Measurements from ENCODE around the gene SLC35F1.

Gene SLC35F1

DNA sequence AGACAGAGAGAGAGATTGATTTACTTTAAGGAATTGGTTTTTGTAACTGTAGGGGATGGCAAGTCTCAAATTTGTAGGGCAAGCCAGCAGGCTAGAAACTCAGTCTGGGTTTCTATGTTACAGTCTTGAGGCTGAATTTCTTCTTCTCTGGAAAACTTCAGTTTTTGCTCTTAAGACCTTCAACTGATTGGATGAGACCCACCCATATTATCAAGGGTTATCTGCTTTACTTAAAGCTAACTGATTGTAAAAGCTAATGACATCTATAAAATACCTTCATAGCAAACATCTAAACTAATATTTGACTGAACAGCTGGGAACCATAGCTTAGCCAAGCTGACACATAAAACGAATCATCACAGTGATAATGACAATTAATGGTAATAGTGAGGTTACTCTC, 22.4 kb downstream of the SLC35F1 start:
- Histone ChIP-seq H3K36me3 (ENCODE audit: control insufficient read depth, insufficient read depth, low read length) (no peaks in the 10 kb centered on the region), H3K9me3 (ENCODE audit: control insufficient read depth, insufficient read depth, low read length) (no peaks in the 10 kb centered on the region), H3K27me3 (ENCODE audit: control insufficient read depth, insufficient read depth, low read length) (no peaks in the 10 kb centered on the region), H3K4me3 (ENCODE audit: low read depth, low read length) (no peak overlapping the region), H3K4me1 (ENCODE audit: control insufficient read depth, insufficient read depth, low read length) (no peaks in the 10 kb centered on the region), H3K9ac (ENCODE audit: low read depth, low read length) (no peak overlapping the region)

DNA sequence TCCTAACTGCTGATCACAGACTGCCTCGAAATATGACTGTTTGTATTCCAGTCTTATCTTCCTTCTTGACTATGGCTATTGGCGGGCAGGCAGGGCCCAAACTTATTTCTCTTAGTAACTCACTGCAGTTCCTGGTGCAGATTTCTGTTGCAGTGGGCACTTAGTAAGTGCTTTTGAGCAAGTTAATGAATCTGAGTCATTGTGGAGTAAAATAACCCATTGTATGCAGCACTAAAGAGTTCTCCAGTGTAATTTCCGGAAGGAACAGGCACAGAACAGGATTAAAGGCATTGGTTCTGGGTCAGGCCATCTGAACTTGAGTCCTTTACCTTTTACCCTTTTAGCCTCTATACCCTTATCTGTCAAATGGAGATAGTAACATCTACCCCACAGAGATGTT, 23.6 kb downstream of the SLC35F1 start:
- Histone ChIP-seq H3K36me3 (ENCODE audit: control insufficient read depth, insufficient read depth, low read length) (no peaks in the 10 kb centered on the region), H3K27me3 (ENCODE audit: control insufficient read depth, insufficient read depth, low read length) (no peaks in the 10 kb centered on the region), H3K9me3 (ENCODE audit: control insufficient read depth, insufficient read depth, low read length) (no peaks in the 10 kb centered on the region), H3K4me3 (ENCODE audit: low read depth, low read length) (no peak overlapping the region), H3K9ac (ENCODE audit: low read depth, low read length) (no peak overlapping the region), H3K4me1 (ENCODE audit: control insufficient read depth, insufficient read depth, low read length) (no peaks in the 10 kb centered on the region)

DNA sequence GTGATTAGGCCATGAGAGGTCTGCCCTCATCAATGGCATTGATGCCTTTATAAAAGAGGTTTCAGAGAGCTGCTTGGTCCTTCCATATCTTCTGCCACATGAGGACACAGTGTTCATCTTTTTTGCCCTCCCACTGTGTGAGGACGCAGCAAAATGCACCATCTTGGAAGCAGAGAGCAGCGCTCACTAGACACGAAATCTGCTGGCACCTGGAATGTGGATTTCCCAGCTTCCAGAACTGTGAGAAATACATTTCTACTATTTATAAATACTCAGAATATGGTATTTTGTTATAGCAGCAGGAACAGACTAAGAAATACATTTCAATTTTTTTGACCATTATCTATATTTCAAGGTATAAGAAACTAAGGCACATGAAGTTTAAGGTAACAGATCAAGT, 24.9 kb downstream of the SLC35F1 start:
- H3K27me3 ChIP-seq (ENCODE audit: control insufficient read depth, insufficient read depth, low read length): no peaks in the 10 kb centered on the region
- H3K36me3 ChIP-seq (ENCODE audit: control insufficient read depth, insufficient read depth, low read length): no peaks in the 10 kb centered on the region
- H3K4me1 ChIP-seq (ENCODE audit: control insufficient read depth, insufficient read depth, low read length): no peaks in the 10 kb centered on the region
- no peaks in the 10 kb centered on the region for H3K9me3 ChIP-seq (ENCODE audit: control insufficient read depth, insufficient read depth, low read length)
- no peak overlapping the region for H3K4me3 ChIP-seq (ENCODE audit: low read depth, low read length)
- H3K9ac ChIP-seq (ENCODE audit: low read depth, low read length): no peak overlapping the region

DNA sequence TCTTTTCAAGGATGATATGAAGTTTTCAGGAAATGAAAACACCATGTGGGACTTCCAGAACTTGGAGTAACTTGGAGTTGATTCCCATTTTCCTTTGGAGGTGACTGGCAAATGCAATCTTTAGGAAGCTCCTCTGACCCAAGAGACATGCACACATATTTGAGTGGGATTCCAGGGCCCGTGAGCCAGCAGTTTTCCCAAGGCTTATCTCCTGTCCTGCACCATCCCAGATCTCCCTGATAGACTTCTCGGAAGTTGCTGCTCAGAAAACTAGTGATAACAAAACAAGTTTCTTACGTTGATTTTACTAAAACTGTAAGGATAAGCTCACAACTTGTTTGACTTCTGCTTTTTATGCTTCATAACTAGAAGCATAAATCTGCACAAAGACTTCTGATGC, 25.6 kb downstream of the SLC35F1 start:
- no peaks in the 10 kb centered on the region for H3K36me3 ChIP-seq (ENCODE audit: control insufficient read depth, insufficient read depth, low read length)
- H3K9me3 ChIP-seq (ENCODE audit: control insufficient read depth, insufficient read depth, low read length): no peaks in the 10 kb centered on the region
- H3K4me1 ChIP-seq (ENCODE audit: control insufficient read depth, insufficient read depth, low read length): no peaks in the 10 kb centered on the region
- no peak overlapping the region for H3K4me3 ChIP-seq (ENCODE audit: low read depth, low read length)
- H3K27me3 ChIP-seq (ENCODE audit: control insufficient read depth, insufficient read depth, low read length): no peaks in the 10 kb centered on the region
- H3K9ac ChIP-seq (ENCODE audit: low read depth, low read length): no peak overlapping the region

DNA sequence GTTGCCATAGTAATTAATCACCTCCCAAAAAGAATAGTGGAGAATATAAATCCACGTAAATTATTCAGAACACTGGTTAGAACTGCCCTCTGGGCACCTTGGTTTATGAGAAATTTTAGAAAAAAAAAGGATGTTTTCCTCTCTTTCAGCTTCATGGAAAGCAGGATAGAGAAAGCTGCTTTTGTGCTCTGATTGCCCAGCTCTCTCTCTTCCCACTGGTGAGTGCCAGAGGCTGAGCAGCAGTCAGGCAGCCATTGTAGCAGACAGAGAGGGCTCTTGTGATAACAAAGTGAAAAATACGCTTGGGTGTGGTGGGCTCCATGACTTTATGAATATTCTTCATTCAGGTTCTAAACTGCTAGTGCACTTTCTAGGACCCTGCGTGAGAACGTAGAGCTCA, 26.4 kb downstream of the SLC35F1 start:
- Histone ChIP-seq H3K4me3 (ENCODE audit: low read depth, low read length) (no peak overlapping the region), H3K4me1 (ENCODE audit: control insufficient read depth, insufficient read depth, low read length) (peaks cover 4% of the 10 kb centered on the region), H3K36me3 (ENCODE audit: control insufficient read depth, insufficient read depth, low read length) (no peaks in the 10 kb centered on the region), H3K27me3 (ENCODE audit: control insufficient read depth, insufficient read depth, low read length) (no peaks in the 10 kb centered on the region), H3K9me3 (ENCODE audit: control insufficient read depth, insufficient read depth, low read length) (no peaks in the 10 kb centered on the region), H3K9ac (ENCODE audit: low read depth, low read length) (no peak overlapping the region)

DNA sequence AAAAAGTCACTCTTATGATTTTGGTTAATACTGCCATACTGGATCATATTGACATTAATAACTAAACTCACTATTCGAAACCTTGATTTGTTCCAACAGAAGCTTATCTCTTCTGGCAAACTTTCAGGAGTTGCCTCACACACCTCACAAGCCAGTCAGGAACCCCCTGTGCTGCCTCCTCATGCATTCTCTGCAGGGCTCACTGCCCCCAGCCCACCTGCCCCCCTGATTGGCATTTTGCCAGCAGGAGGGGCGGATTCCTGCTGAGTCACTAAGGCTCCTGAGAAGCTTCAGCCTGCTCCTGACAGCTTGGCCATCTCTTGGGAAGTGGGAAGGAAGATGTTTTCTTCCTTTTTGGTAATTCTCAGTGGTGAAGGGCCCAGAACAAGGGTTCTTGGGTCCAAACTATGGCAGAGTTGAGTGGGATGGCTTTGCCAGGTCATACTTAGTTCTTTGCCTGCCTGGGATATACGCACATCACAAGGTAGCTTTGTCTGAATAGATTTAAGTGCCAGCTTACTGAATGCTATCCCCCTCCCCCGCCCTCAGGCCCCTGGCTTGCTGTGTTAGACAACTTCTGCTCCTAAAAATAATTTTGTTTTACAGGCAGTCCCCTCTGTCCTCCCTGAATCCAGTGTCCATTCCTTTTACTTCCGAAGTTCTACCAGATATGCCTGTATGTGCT, 31.4 kb downstream of the SLC35F1 start:
- Histone ChIP-seq H3K9me3 (ENCODE audit: control insufficient read depth, insufficient read depth, low read length) (no peaks in the 10 kb centered on the region), H3K4me3 (ENCODE audit: low read depth, low read length) (no peak overlapping the region), H3K27me3 (ENCODE audit: control insufficient read depth, insufficient read depth, low read length) (no peaks in the 10 kb centered on the region), H3K36me3 (ENCODE audit: control insufficient read depth, insufficient read depth, low read length) (no peaks in the 10 kb centered on the region), H3K9ac (ENCODE audit: low read depth, low read length) (no peak overlapping the region), H3K4me1 (ENCODE audit: control insufficient read depth, insufficient read depth, low read length) (peaks cover 18% of the 10 kb centered on the region)

- Histone ChIP-seq H3K9me3 (ENCODE audit: control insufficient read depth, insufficient read depth, low read length) (no peaks in the 10 kb centered on the region), H3K9ac (ENCODE audit: low read depth, low read length) (no peak overlapping the region), H3K4me3 (ENCODE audit: low read depth, low read length) (no peak overlapping the region), H3K27me3 (ENCODE audit: control insufficient read depth, insufficient read depth, low read length) (no peaks in the 10 kb centered on the region), H3K36me3 (ENCODE audit: control insufficient read depth, insufficient read depth, low read length) (no peaks in the 10 kb centered on the region), H3K4me1 (ENCODE audit: control insufficient read depth, insufficient read depth, low read length) (no peaks in the 10 kb centered on the region)
These were observed 40.2 kb downstream of the SLC35F1 start for GRCh38 chr6:117947234-117947633.

DNA sequence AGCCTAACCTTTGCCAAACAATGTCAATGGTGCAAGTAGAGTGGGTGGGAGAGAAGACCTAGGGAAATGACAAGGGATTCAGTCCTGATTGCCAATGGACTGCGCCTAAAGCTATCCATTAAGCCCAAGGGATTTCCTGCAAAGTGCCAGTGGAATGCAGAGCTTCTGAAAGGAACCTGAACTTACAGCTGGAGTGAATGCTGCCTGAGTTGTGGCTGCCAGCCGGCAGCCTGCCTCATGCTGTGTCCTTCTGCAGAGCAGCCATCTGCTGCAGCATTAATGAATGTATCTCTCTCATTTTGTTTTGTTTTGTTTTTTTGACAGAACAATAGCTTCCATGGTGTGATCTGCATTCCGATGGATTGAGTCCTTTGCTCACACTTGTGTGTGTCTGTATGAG, 44.7 kb downstream of the SLC35F1 start:
- Histone ChIP-seq H3K9ac (ENCODE audit: low read depth, low read length) (no peak overlapping the region), H3K4me1 (ENCODE audit: control insufficient read depth, insufficient read depth, low read length) (no peaks in the 10 kb centered on the region), H3K4me3 (ENCODE audit: low read depth, low read length) (no peak overlapping the region), H3K27me3 (ENCODE audit: control insufficient read depth, insufficient read depth, low read length) (no peaks in the 10 kb centered on the region), H3K36me3 (ENCODE audit: control insufficient read depth, insufficient read depth, low read length) (no peaks in the 10 kb centered on the region), H3K9me3 (ENCODE audit: control insufficient read depth, insufficient read depth, low read length) (no peaks in the 10 kb centered on the region)

DNA sequence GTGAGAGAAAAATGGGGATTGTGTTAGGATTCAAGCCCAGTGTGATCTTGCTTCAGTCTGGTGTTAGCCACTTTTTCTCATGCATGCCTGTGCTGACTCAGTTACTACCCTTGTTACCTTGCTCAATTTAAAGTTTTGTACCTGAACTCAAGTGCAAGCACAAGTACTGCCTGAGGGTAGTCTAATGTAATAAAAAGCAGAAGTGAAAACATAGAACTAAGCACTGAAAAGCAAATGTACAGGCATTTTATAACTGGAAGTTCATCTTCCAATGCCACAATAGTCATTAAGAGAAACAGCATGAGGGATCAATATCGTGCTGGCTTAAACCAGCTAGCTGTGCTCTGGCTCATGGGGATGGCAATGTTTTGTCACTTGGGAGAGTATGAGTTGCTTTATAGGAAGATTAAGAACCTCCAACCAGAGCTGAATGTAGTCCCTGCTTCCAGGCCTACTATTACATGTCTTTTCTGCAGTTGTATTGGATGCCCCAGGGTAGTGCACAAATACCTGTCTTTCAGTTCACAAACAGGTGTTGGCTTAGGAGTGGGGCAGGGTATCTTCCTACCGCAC, 48.7 kb downstream of the SLC35F1 start:
- no peaks in the 10 kb centered on the region for H3K27me3 ChIP-seq (ENCODE audit: control insufficient read depth, insufficient read depth, low read length)
- H3K4me3 ChIP-seq (ENCODE audit: low read depth, low read length): no peak overlapping the region
- H3K36me3 ChIP-seq (ENCODE audit: control insufficient read depth, insufficient read depth, low read length): no peaks in the 10 kb centered on the region
- no peaks in the 10 kb centered on the region for H3K9me3 ChIP-seq (ENCODE audit: control insufficient read depth, insufficient read depth, low read length)
- H3K4me1 ChIP-seq (ENCODE audit: control insufficient read depth, insufficient read depth, low read length): no peaks in the 10 kb centered on the region
- H3K9ac ChIP-seq (ENCODE audit: low read depth, low read length): no peak overlapping the region

DNA sequence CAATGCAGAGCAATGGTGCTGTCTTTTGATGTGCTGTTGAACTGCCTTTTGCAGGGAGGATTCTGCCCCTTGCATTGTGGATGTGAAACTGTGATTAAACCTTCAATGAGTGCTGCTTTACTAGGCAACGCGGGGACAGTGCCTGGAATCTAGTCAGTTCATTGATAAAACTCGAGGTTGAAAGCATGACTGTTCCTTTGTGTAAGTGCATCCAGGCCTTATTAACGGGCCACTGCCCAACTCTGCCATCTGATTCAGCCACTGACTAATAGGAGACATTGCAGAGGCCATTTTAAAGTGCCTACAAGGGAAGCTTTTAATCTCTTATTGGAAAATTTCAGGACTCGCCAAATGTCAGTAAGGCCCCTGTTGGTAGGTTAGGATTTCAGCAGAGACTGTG, 49.3 kb downstream of the SLC35F1 start:
- Histone ChIP-seq H3K9ac (ENCODE audit: low read depth, low read length) (no peak overlapping the region), H3K4me3 (ENCODE audit: low read depth, low read length) (no peak overlapping the region), H3K36me3 (ENCODE audit: control insufficient read depth, insufficient read depth, low read length) (no peaks in the 10 kb centered on the region), H3K27me3 (ENCODE audit: control insufficient read depth, insufficient read depth, low read length) (no peaks in the 10 kb centered on the region), H3K4me1 (ENCODE audit: control insufficient read depth, insufficient read depth, low read length) (no peaks in the 10 kb centered on the region), H3K9me3 (ENCODE audit: control insufficient read depth, insufficient read depth, low read length) (no peaks in the 10 kb centered on the region)

DNA sequence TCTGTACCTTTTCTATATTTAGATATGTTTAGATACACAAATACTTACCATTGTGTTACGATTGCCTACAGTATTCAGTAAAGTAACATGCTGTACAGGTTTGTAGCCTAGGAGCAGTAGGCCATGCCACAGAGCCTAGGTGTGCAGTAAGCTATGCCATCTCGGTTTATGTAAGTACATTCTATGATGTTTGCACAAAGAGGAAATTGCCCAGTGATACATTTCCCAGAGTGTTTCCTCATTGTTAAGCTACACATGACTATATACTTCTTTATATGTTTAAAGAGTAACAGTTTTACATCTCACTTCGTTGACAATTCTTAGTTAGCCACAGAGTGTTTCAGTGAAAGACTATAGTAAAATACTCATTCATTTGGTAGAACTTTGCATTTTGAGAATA, 51.5 kb downstream of the SLC35F1 start:
- Histone ChIP-seq H3K27me3 (ENCODE audit: control insufficient read depth, insufficient read depth, low read length) (no peaks in the 10 kb centered on the region), H3K9ac (ENCODE audit: low read depth, low read length) (no peak overlapping the region), H3K4me1 (ENCODE audit: control insufficient read depth, insufficient read depth, low read length) (no peaks in the 10 kb centered on the region), H3K4me3 (ENCODE audit: low read depth, low read length) (no peak overlapping the region), H3K36me3 (ENCODE audit: control insufficient read depth, insufficient read depth, low read length) (no peaks in the 10 kb centered on the region), H3K9me3 (ENCODE audit: control insufficient read depth, insufficient read depth, low read length) (no peaks in the 10 kb centered on the region)

DNA sequence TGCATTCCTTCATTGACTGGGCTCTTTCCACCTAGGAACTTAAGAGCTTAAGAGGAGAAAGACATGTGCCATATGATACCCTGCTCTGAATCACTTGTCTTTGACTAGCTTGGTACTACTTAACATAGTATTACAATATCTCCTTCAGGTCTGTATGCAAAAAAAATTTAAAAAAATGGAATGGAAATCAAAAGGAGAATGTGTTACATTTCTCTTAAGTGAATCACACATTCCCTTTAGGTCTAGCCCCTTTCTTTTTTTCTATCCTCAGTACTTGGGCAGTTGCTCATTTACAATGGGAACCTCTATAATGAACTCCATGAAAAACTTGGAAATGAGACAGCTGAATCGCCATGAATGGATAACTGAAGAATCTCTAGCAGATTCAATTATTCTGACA, 53.8 kb downstream of the SLC35F1 start:
- Histone ChIP-seq H3K27me3 (ENCODE audit: control insufficient read depth, insufficient read depth, low read length) (no peaks in the 10 kb centered on the region), H3K4me3 (ENCODE audit: low read depth, low read length) (no peak overlapping the region), H3K36me3 (ENCODE audit: control insufficient read depth, insufficient read depth, low read length) (no peaks in the 10 kb centered on the region), H3K9me3 (ENCODE audit: control insufficient read depth, insufficient read depth, low read length) (peaks cover 9% of the 10 kb centered on the region), H3K4me1 (ENCODE audit: control insufficient read depth, insufficient read depth, low read length) (no peaks in the 10 kb centered on the region), H3K9ac (ENCODE audit: low read depth, low read length) (no peak overlapping the region)
